ENCODE measurements around the gene CDKL5.

Gene CDKL5

DNA sequence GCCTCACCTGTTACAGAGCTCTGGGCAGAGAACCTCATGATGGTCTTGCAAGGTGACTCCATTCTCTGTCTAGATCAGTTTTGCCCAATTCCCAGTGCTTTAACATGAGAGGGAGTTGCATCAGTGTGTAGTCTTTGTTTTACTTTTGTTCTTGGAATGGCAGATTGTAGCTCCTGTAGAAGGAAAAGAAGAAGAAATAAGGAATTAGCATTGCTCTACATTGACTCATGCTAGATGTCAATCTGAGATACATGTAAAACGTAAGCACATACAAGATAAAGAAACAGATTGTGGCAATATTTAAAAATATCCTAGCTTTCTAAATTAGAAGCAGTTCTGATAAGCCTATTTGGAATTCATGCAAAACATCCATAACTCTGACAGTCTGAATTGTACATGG lies 266.0 kb downstream of the CDKL5 start:
- DNase-seq (ENCODE audit: low read depth in 2 of 2, low spot score in 1 of 2), result no peak

DNA sequence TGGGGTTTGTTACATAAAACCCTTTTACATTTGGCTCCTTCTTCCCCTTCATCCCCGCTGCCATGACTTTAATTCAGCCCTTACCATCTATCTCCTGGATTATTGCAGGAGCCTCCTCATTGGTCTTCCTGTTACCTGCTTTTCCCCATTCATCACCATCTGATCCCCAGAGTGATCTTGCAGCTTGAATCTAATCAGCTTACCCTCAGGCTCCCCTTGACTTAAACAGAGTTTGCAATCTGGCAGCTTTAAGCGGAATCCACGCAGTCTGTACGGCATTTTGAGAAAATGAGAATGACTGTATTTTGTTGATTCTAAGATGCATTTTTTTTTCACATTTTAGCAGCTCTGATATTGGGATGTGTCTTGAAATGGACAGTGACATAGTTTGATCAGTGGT lies 267.1 kb downstream of the CDKL5 start:
- no peak for DNase-seq (ENCODE audit: low read depth in 2 of 2, low spot score in 1 of 2)

DNA sequence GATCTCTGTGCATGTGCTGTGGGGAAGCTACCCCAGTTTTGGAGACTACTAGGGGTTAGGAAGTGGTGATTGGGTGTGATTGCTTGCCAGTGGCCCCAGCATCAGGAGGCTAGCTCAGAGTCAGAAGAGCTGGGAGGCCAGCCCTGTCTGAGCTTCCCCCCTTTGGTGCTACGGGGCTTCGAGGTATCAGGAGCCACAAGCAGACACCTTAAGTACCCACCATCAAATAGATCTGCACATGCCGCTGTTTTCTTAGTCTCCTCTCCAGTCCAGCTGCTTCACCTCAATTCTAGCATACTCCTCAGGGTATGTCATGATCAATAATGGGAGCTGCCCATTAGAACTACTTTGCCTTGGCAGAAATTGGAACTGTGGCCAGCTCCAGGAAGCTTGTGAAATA lies 271.2 kb downstream of the CDKL5 start:
- no peak for DNase-seq (ENCODE audit: low read depth in 2 of 2, low spot score in 1 of 2)

DNA sequence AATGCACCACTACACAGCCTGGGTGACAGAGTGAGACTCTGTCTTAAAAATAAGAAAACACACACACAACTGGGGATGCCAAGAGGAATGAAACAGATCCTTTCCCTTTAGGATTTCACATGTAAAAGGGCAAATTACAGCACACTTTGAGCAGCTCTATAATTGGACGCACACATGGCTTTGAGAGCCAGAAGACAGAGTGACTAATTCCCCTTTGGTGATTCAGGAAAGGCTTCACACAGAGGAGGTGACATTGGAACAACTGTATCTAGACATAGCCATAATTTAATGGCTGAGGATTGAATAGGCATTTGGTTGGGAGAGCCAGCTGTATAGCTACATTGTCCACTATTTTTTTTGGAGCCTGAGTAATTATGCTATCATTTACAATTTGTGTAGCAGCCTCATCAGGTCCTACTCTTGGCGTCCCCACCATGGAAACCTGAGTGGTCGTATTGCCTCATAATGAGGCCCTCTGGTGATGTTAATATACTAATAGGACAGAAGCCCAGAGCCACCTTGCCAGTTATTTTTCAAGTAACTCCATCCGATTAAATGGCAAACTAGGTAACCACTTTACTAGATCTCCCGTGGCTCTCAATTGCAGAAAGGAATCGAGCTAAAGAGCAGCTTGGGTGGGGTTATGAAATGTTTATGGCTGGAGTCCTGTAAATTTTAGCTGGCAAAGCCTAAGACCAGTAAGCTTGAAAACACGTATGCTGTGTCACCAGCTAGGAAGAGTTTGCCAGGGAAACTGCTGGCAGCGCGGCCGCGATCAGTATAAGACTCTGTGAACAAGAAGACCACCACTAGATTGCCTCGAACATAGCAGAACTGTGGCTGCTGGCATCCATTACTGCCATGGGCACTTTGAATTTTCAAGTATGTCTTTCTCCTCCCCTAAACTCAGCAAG lies 273.6 kb downstream of the CDKL5 start:
- DNase-seq (ENCODE audit: low read depth in 2 of 2, low spot score in 1 of 2), result no peak

DNA sequence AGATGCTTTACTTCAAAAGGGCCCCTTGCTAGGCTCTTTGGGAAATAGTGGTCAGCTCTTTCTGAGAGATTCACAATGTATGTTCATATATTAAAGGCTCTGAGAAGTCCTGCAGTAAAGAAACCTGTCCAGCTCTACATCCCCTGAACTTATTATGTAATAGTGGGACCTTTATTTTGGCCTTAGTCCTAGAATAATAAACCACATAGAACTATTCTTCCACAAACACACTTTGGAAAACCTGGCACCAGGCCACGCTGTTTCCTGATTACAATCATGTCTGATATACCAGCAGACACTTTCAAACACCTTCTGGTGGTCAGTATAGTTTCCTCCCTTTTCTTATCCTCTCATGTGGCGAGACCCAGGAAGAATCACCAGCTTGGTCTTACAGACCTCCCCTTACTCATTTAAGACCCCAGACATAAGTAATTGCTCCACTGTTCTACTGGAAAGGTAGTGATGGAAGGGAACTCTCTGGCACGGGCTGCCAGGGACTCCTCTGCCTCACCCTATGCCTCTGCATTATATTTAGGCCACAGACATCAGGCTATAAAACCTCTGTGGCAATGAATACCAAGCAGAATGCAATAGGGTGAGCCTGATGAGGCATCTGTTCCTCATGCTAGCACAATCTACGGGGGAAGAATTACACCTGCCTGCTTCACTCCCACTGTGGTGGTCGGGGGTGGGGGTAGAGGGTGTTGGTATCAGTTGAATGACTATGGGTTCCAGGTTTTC lies 276.4 kb downstream of the CDKL5 start:
- no peak for DNase-seq (ENCODE audit: low read depth in 2 of 2, low spot score in 1 of 2)

DNA sequence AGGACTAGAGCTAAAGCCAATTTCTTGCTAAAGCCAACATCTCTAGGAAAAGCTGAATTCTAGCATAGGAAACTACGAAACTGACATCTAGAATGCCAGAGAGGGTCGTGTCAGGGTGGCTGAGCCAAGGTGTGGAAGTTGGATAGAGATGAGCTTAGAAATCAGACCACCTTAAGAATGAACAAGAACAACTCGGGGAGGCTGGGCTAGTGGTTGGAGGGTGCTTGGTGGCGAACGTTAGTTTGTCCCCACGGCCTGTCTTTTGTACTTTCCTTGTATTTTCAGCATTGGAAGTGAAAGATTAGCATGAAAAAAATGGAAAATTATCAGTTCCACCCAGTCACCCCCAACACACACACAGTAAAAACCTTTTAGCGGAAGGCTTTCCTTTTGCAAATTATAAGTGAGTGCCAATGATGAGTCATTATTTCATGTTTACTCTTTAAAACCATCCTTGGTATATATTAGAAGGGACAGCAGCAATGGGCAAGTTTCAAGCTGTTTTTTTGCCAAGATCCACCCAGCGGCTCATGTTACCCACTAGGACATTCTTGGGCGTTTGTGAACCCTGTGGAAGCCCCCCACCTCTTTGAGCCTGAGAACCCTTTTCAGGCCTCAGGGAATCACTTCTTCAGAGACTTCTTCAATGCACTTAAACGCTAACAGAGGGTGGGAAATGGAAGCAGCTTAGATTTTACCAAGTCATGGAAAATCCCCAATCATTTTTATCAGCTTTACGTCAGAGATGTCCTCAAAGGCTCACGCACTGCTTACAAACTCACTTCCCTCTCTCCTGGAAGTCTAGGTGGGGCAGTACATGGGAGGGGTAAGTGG lies 277.2 kb downstream of the CDKL5 start:
- no peak for DNase-seq (ENCODE audit: low read depth in 2 of 2, low spot score in 1 of 2)

Data from stimulated activated CD8-positive, alpha-beta memory T cell treated with anti-CD3 and anti-CD28 coated beads, Interleukin-4, amount 100 ng/mL, for 4 hours (primary cell).